Right lung (tissue), 5 donors: ENCODE results near the gene MCEE. TPM values are rescaled to one million over a fixed set of nuclear protein-coding genes. Genes with fewer than 3 reads are reported as not detected.
"Not testable (repeated sequence)": the region's sequence is repeated elsewhere in the genome, so short reads cannot be mapped to it uniquely, and the experiment has no call there.

Experiments used
- DNase-seq, 2 donors: peaks; one replicate each; pipeline ENCODE4 v3.0.0-alpha.2; 2013
- polyA plus RNA-seq, 5 donors: library from polyadenylated mRNA; unstranded; fragments of 120-200 nt; gene quantifications; one replicate each; pipeline versions ENCODE4 v1.2.1 to v1.2.3, GENCODE V29; 2013; ENCODE audit warnings: inconsistent platforms in 1 of 5, low replicate concordance in 1 of 5; ENCODE audit not compliant: insufficient read length in 5 of 5, insufficient read depth in 1 of 5

The MCEE gene
- polyA plus RNA-seq, 5 donors, result 23.9 to 31.5 (median 28.8) TPM

GRCh38 chr2:71129902-71130151 is 202 bp downstream of the MCEE start:
- no peak for DNase-seq

DNA sequence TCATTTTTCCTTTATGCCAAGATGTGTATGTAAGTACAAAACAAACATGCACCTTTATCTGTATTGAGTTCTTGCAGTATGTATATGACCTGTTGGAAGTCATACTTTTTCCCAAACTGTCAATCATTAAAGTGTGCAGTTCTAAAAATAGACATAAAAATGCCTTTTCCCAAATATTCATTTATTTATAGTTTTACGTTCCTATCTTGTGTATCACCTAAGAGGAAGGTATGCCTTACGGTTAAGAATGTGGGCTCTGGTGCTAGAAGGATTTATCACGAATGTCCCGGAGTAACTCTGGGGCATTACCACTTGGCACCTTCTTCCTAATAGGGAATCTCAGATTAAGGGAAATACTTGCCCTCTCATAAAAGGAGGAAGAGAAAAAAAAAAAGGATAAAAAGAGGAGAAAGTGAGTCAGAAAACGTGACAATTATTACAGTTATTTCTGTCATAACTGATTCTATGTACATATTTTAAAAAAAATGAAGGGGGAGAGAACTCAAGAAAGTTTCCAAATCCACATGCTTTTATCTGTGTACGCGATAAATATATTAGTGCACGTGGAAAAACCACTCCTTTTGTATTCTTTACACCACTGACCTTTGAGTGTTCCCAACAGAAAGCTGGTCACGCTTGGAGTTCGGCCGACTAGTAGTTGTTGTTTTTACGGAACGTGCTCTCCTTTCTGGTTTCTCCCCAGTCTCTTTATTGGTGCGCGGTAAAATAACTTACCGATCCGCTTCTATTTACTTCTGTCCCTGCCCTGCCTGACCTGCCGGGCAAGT is 721 bp downstream of the MCEE start:
- DNase-seq, result peak in 1 of 2 donors; percentile 2

DNA sequence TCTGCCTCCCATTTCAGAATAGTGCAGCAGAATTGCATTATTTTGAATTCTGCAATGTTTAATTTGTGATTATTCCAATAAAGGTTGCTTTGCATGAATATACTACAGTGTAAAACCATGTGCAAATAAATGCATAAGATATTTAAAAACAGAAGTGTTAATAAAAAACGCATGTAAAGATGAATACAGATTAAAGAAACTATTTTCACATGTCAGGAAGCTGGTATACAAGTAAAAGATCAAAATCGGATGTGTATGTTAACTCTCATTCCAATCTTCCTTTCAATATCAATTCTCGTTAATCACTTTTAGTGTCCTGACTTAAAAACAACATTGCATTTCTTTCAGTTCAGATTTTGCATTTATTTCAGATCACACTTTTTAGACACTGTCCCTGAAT is 3.1 kb downstream of the MCEE start:
- no peak for DNase-seq

GRCh38 chr2:71125506-71126294 is 4.3 kb downstream of the MCEE start:
- no peak for DNase-seq

DNA sequence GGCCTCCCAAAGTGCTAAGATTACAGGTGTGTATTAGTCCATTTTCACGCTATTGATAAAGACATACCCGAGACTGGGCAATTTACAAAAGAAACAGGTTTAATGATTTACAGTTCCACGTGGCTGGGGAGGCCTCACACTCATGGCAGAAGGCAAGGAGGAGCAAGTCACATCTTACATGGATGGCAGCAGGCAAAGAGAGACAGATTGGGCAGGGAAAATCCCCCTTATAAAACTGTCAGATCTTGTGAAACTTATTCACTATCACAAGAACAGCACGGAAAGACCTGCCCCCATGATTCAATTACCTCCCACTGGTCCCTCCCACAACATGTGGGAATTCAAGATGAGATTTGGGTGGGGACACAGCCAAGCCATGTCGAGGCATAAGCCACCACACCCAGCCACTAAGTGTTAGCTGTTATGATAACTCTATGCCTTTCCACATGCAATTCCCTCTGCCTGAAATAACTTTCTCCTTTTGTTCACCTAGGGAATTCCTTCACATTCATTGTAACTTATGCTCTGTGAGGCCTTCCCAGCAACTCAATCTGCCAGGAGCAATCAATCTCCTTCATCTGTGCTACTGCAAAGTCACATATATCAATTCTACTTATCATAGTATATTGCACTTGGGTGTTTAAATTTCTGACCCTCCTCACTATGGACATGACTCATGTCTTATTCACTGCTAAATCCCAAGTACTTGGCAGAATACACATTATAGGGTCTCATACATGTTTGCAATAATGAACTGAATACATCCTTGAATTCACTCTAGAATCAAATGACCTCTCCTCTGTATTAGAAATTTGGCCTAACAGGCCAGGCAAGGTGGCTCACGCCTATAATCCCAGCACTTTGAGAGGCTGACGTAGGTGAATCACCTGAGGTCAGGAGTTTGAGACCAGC is 7.4 kb downstream of the MCEE start:
- no peak for DNase-seq

GRCh38 chr2:71121479-71121878 is 8.6 kb downstream of the MCEE start:
- no peak for DNase-seq

- DNase-seq, result no peak
Observed at GRCh38 chr2:71120195-71120594, 9.8 kb downstream of the MCEE start.

DNA sequence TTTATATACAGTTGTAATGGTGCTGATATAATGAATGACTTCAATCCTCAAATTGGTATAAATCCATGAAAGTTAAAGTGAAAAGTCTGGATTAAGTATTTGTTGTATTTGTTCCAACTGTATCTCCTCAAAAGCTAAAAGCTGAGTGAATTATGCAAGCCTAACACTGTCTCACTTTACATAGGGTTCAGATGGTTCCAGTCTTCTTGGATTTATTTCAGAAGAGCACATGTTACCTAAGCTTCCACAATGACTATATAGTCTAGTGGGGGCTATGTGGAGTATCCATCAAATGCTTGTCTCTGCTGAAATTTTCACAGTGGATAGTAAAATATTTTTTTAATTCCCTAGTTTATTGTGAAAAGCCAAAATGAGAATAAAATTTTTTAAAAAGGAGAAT is 13.0 kb downstream of the MCEE start:
- DNase-seq, result no peak

DNA sequence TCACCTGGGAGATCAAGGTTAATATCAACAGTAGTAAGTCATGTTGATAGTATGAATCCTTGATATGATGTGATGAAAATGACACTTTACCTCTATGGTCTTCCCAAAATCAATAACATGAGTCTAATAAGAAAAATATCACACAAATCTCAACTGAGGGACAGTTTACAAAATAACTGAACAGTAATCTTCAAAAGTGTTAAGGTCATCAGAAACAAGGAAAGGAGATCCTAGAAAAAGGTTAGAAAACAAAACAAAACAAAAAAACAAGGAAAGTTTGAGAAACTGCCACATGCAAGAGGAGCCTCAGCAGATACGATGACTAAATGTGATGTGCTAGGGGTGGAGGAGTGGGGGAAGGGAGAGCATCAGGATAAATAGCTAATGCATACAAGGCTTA is 16.2 kb downstream of the MCEE start:
- DNase-seq, result no peak

DNA sequence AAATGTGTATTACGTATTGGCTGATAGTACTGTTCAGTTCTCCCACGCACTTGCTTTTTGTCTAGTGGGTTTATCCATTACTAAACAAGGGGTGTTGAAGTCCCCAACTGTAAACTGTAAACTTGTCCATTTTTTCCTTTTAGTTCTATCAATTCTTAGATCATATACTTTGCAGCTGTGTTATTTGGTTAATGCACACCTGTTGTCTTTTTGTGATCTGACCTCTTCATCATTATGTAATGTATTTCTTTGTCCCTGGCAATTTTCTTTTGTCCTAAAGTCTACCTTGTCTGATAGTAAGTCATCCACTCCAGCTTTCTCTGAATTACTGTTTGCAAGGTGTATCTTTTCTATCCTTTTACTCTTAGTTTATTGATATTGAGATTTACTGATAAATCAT is 21.9 kb downstream of the MCEE start:
- no peak for DNase-seq

GRCh38 chr2:71106463-71106862 is 23.6 kb downstream of the MCEE start:
- DNase-seq, result not testable (repeated sequence)

DNA sequence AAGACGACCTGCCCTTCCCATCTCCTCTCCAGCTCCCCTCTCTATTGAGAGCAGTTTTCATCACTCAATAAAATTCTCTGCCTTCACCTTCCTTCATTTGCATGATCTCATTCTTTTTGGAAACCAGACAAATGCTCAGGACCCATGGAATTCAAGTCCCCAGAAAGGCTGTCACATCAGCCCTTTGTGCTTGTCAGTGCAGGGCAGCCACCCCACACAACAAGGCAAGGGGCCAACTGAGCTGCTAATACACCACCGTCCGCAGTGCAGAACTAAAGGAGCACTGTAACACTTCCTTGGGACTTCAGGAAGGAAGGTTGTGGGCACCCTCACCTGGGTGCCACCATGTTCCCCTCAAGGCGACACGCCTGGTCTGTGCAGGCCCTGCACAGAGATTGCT is 26.2 kb downstream of the MCEE start:
- no peak for DNase-seq

DNA sequence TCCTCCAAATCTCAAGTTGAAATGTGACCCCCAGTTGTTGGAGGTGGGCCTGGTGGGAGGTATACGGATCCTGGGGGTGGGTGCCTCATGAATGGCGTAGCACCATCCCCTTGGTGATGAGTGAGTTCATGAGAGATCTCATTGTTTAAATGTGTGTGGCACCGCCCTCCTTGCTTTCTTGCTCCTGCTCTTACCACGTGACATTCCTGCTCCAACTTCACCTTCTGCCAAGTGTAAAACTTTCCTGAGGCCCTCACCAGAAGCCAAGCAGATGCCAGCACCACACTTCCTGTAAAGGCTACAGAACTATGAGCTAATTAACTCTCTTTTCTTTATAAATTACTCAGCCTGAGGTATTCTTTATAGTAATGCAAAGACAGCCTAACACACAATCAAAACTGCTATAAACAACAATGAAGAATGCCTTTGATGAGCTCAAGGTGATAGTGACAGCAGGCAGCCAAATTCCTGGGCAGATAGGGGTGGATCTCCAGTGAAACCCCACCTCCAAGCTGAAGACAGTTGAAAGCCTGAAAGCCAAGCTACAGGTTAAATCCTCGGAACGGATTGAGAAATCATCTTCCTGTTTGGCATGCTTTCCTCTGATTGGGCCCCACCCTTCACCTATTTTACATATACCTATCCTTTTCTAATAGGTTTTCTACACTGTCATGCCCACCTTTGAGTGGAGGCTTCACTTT is 26.9 kb downstream of the MCEE start:
- no peak for DNase-seq

DNA sequence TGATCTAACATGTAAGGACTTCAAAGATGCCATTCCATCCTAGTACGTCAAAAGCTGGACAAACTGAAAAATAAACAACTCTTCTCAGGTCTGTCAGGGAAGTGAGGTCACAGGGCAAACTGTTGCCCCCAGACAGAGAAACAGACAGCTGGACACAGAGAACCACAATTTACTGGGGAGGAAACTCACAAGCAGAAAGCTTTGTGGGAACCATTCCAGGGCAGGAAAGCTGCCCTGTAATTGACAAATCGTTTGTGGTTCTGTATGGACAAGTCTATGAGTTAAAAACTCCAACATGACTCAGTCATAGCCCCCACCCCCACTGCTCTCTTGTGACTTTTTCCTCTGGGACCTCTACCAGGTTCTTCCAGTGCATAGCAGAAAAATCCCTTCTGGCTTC is 28.4 kb downstream of the MCEE start:
- no peak for DNase-seq

- DNase-seq, result peak; percentile 13 to 21
Observed at GRCh38 chr2:71100195-71100964, 29.6 kb downstream of the MCEE start.

DNA sequence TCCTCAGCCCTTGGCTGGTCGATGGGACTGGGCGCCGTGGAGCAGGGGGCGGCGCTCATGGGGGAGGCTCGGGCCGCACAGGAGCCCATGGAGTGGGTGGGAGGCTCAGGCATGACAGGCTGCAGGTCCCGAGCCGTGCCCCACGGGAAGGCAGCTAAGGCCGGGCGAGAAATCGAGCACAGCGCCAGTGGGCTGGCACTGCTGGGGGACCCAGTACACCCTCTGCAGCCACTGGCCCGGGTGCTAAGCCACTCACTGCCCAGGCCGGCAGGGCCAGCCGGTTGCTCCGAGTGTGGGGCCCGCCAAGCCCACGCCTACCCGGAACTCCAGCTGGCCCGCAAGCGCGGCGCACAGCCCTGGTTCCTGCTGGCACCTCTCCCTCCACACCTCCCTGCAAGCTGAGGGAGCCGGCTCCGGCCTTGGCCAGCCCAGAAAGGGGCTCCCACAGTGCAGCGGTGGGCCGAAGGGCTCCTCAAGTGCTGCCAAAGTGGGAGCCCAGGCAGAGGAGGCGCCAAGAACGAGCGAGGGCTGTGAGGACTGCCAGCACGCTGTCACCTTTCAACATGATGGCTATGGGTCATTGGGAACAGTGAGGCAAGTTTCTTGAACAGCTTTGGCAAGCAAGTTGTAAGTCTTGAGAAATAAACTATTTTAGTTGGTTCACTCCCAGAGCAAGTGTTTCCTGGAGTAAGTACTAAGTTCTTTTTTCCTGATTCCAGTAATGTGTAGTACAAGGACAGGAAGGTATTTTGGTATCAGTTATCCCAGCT is 37.4 kb downstream of the MCEE start:
- not testable (repeated sequence) for DNase-seq

- DNase-seq, result not testable (repeated sequence)
Observed at GRCh38 chr2:71091808-71092207, 38.2 kb downstream of the MCEE start.

- DNase-seq, result not testable (repeated sequence)
Observed at GRCh38 chr2:71089475-71089874, 40.6 kb downstream of the MCEE start.

GRCh38 chr2:71085325-71086003 is 44.6 kb downstream of the MCEE start:
- not testable (repeated sequence) for DNase-seq
